Femur (tissue), 1 donor: ENCODE data around the gene RPL18.
"Not testable (repeated sequence)": the region's sequence is repeated elsewhere in the genome, so short reads cannot be mapped to it uniquely, and the experiment has no call there.

Experiments used
- DNase-seq: peaks from one replicate; pipeline ENCODE4 v3.0.0-alpha.2; 2017

RPL18 gene

DNA sequence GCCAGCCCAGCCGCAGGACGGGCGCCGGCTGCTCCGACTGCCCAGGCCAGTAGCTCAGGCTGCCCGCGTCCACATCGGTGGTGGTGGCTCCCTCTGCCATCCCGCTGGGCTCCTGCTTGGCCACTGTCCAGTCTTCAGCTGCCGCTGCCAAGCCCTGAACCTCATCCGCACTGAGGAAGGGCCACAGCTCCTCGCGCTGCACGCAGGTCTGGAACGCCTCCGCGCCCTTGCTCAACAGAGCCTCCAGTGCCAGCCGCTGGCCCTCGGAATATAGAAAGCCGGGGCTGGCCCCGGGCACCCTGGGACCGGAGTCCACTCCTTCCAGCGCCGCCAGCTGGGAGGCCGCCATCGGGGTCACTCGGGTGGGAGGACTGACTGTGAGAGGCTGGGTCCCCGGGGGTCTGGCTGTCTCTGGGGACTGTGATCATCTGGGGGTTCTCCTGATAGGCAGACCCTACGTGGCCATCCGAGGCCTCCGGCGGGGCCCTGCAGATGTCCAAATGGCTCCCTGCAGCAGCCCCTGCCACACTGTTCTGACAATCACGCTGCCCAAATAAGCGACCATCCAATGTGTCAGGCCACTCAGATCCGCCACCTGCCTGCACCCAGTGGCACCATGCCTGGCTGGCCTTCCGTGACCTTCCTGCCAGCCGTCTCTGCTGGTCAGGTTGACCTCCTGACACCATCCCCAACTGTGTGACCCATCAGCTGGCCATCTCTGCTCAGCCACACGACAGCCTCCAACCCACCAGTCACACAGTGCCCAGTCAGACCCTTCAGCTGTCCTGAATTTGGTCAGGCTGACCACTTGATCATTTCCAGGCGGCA lies 5.7 kb downstream of the RPL18 start:
- no peak for DNase-seq

- DNase-seq = no peak
These were observed 7.1 kb downstream of the RPL18 start for GRCh38 chr19:48611872-48612271.

GRCh38 chr19:48609571-48610108 lies 9.3 kb downstream of the RPL18 start:
- peak; percentile 12 for DNase-seq

DNA sequence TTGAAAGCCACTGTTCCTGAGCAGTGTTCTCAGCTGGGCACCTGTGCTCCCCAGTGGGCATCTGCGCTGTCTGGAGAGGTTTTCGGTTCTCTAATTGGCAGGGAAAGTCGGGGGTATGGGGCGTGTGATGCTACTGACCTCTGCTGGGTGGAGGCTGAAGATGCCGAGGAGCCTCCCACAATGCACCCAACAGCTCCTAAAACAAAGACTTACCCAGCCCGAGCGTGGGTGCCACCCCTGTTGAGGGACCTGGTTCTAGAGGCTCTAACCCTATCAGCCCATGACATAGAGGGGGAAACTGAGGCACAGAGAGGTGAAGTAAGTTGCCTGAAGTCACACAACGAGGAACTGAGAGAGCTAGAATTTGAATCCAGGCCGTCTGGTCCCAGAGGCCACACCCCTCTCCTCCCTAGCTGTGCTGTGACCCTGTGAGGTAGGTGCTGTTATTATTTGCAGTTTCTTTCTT lies 10.1 kb downstream of the RPL18 start:
- peak; percentile 40 for DNase-seq

DNA sequence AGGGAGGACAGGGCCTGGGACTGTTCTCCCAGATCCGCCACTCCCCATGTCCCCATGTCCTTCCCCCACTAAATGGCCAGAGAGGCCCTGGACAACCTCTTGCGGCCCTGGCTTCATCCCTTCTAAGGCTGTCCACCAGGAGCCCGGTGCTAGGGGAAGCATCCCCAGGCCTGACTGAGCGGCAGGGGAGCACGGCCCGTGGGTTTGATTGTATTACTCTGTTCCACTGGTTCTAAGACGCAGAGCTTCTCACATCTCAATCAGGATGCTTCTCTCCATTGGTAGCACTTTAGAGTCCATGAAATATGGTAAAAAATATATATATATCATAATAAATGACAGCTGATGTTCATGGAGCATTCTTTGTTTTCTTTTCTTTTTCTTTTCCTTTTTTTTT lies 11.6 kb downstream of the RPL18 start:
- DNase-seq = no peak

DNA sequence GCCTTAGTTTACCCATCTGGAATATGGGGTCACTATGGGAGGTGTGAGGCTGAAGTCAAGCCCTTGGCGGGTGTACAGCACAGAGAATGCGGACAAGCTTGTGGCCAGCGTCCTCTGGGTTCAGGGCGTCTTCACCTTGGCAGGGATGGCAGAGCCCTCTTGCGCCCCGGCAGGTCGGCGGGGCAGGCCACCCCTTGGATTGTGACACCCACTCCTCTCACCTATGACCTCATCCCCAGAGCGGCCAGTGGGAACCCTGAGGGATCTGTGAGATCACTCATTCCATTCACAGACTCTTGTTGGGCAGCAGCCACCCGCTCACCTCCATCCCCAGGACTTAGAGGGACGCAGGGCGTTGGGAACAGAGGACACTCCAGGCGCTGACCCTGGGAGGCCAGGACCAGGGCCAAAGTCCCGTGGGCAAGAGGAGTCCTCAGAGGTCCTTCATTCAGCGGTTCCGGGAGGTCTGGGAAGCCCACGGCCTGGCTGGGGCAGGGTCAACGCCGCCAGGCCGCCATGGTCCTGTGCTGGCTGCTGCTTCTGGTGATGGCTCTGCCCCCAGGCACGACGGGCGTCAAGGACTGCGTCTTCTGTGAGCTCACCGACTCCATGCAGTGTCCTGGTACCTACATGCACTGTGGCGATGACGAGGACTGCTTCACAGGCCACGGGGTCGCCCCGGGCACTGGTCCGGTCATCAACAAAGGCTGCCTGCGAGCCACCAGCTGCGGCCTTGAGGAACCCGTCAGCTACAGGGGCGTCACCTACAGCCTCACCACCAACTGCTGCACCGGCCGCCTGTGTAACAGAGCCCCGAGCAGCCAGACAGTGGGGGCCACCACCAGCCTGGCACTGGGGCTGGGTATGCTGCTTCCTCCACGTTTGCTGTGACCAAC lies 12.3 kb downstream of the RPL18 start, which contains the start of gene SPACA4:
SPACA4 (plus strand) TSS at position 280 of the 896 bp plus-strand sequence; CDS start at position 517, 237 bp downstream.
- peak; percentile 15 for DNase-seq

DNA sequence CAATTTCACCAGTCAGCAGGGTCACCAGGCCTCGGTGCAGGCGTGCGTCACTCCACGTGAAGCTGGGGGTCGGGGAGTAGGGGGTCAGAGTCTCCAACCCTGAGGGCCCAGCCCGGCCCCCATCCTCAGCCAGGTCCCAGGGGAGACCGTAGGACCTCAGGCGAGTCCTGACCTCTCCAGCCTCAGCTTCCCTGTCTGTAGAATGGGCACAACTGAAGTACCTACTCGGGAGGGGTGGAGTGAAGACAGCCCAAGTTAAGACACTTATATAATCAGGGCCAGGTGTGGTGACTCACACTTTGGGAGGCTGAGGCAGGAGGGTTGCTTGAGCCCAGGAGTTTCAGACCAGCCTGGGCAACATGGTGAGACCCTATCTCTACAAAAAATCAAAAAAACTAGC lies 15.1 kb downstream of the RPL18 start:
- no peak for DNase-seq

DNA sequence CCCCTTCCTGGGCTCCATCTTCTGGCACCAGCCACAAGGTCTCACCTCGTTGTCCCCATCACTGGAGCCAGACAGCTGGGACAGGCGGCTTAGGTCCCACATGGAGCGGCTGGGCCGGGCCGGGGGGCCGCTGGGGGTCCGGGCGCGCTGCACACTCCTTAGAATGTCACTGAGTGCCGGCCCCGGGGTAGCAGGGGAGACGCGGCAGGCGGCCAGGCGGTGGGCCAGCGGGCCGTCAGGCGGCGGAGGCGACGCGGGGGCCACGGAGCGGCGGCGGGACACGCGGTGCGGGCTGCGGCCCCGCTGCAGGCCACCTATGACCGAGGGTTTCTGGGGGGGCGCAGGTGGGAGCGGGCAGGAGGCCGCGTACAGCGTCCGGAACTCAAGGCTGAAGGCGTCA lies 15.5 kb downstream of the RPL18 start:
- DNase-seq = no peak

DNA sequence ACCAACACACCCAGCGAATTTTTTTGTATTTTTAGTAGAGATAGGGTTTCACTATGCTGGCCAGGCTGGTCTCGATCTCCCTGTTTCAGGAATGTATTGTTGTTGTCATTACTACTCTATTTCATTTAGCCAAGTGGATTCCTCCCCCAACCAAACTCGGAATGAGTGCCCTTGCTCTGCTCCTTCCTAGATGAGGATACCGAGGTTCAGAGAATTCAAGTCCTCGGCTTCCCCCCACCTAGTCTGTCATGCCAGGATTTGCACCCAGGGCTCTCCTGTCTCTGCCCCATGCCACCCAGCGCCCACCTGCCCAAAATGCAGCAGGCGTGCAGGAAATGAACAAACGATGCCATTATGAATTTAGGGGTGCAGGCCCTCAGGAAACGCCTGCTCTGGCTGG lies 16.0 kb downstream of the RPL18 start:
- no peak for DNase-seq

DNA sequence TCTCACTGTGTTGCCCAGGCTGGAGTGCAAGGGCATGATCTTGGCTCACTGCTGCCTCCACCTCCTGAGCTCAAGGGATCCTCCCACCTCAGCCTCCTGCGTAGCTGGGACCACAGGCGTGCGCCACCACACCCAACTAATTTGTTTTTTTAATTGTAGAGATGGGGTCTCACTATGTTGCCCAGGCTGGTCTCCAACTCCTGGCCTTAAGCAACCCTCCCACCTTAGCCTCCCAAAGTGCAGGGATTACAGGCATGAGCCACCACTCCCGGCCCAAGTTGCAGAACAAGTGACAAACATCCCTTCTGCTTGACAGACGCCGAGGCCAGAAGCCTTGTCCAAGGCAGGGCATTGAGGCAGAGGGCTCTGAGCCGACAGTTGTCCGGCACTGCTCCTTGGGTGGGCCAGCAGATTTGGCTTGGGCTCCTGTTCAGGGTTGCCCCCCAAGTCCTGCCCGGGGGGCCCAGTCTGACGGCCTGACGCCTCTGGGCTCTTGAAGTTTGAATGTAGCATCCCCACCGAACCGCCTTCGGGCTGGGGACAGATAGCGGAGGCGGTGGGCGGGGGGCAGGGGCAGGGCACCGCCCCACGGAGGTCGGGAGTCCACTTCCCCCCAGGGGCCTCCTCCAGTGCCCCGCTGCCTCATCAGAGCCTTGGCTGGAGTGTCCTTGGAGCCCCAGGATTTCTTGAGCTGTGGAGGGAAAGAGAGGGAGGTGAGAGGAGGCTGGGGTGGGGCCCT lies 18.1 kb downstream of the RPL18 start:
- peak; percentile 10 for DNase-seq

DNA sequence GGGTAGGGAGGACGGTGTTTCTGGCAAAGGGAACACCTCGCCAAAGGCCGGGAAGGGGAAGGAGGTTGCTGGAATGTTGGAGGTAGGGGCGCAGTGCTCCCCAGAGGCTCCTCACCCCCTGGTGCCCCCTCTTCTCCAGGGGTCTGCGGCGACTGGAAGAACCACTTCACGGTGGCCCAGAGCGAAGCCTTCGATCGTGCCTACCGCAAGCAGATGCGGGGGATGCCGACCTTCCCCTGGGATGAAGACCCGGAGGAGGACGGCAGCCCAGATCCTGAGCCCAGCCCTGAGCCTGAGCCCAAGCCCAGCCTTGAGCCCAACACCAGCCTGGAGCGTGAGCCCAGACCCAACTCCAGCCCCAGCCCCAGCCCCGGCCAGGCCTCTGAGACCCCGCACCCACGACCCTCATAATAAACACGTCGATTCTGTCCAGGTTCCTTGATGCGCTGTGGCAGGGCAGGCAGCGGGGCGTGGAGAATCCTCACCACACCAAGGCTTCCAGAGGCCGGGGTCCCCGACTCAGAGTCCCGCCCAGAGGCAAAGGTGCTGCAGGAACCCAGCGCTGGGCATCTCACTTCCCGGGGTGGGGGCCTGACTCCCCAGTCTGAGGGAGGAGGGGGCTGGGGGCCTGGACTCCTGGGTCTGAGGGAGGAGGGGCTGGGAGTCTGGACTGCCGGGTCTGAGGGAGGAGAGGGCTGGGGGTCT lies 19.8 kb downstream of the RPL18 start:
- DNase-seq = peak; percentile 13

DNA sequence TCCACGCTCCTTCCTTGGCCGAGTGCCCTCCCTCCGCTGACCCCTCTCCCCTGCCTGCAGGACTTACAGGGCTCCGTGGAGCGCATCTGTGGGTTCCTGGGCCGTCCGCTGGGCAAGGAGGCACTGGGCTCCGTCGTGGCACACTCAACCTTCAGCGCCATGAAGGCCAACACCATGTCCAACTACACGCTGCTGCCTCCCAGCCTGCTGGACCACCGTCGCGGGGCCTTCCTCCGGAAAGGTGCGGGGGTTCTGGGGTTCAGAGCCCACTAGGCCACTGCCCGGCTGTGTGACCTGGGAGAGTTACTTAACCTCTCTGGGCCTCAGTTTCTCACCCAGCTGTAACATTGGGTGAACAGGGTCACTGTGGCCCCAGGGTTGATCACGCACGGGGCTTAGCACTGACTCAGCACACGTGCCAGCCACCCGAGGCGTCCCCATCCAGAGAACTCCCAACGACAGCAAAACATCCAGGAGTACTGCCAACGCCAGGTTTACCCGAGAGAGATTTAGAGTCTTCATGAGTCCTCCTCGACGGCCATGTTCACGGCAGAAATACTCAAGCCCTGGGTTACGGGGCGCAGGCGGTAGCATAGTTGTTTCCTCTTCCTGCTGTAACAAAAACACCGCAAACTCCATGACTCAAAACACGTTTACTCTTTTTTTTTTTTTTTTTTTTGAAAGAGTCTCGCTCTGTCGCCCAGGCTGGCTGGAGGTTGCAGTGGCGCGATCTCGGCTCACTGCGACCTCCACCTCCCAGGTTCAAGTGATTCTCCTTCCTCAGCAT lies 22.1 kb downstream of the RPL18 start:
- no peak for DNase-seq

GRCh38 chr19:48596237-48596636 lies 22.7 kb downstream of the RPL18 start:
- DNase-seq = no peak

DNA sequence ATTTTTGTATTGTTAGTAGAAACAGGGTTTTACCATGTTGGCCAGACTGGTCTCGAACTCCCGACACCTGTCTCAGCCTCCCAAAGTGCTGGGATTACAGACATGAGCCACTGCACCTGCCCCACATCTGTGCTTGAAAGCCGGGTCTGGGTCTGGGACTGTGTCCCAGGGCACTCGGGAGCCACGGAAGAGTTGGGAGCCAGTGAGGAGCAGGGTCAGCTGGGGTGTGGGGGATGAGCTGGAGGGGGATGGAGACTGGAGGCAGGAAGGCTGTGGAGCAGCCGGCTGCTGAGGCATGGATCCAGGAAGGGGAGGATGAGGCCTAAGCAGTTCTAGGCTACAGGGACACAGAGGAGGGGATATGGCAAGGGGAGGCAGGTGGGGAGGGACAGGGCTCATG lies 23.1 kb downstream of the RPL18 start:
- no peak for DNase-seq

DNA sequence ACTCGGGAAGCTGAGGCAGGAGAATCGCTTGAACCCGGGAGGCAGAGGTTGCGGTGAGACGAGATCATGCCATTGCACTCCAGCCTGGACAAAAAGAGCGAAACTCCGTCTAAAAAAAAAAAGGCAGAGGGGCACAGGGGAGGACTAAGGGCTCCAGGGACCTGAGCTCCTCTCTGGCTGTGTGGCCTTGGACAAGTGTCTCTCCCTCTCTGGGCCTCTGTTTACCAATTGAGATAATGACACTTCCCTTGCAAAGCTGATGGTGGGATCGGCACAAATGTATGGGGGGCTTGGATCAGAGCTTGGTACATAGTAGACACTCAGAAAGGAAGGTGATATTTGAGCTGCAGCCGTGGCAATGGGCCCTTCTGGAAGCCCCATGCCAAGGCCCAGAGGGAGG lies 23.8 kb downstream of the RPL18 start:
- DNase-seq = no peak

DNA sequence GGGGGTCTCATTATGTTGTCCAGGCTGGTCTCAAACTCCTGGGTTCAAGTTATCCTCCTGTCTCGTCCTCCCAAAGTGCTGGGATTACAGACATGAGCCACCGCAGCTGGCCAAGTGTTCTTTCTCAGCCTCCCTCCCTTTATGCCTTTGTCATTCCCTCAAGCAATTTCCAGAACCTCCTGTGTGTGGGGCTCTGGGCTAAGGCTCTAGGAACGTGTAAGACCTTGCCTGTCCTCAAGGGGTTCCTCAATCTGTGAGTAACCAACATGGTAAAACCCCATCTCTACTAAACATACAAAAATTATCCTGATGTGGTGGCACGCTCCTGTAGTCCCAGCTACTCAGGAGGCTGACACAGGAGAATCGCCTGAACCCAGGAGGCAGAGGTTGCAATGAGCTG lies 28.0 kb downstream of the RPL18 start:
- DNase-seq = no peak

DNA sequence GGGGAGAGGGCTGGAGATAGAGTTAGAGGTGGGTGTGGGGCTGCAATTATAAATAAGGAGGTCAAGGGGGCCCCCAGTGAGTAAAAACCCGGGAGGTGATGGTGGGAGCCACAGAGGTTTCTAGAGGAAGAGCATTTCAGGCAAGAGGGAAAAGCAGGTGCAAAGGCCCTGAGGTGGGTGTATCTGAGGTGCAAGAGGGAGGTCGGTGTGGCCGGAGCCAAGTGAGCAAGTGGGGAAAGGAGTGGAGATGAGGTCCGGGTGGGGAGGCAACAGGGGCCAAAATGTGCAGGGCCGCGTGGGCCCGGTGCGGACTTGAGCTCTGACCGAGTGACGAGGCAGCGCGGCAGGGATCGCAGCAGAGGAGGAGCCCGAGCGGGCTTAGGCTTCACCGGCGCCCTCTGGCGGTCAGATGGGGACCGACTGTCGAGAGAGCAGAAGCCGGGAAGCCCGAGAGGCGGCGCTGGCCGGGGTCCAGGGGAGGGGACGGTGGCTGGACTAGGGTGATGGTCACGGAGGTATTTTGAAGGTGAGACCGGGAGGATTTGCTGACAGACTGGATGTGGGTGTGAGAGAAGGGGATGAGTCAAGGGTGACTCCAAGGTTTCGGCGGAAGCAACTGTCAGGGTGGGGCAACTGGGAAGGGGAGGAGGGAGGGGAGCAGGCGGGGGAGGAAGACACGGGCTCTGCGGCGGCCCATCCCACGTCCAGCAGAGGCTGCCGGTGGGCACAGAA lies 30.1 kb downstream of the RPL18 start:
- peak; percentile 90 for DNase-seq

DNA sequence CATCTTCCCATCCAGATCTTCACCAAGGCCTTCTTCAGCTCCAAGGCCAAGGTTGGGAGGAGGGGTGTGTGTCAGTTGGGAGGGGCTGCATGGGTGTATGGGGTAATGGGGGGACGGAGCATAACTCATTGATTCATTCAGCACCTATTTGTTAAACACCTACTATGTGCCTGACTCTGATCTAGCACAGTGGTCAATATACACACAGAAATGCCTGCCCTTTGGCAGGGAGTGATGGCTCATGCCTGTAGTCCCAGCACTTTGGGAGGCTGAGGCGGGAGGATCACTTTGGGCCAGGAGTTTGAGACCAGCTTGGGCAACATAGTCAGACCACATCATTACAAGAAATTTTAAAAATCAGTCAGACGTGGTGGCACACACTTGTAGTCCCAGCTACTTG lies 31.6 kb downstream of the RPL18 start:
- no peak for DNase-seq

GRCh38 chr19:48582168-48582567 lies 36.8 kb downstream of the RPL18 start:
- DNase-seq = no peak

GRCh38 chr19:48578891-48579290 lies 40.1 kb downstream of the RPL18 start:
- no peak for DNase-seq

DNA sequence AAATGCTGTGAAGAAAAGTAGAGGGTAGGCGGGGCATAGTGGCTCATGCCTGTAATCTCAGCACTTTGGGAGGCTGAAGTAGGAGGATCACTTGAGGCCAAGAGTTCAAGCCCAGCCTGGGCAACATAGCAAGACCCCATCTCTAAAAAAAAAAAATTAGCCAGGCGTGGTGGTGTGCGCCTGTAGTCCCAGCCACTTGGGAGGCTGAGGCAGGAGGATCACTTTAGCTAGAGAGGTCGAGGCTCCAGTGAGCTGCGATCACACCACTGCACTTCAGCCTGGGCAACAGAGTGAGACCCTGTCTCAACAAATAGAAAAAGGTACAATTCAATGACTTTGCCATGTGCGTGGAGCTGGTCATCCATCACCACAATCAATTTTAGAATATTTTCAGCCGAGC lies 41.1 kb downstream of the RPL18 start:
- DNase-seq = not testable (repeated sequence)
